NCI-H774 (cell line): ENCODE measurements around the gene PSMD13.

Source experiments
- DNase-seq: peaks from one replicate; lab custom pipeline; 2025; lab: John Stamatoyannopoulos, UW

PSMD13 gene

GRCh38 chr11:204587-205109 lies 32.1 kb upstream of the PSMD13 start:
- no peak for DNase-seq

- DNase-seq = no peak
These were observed 31.4 kb upstream of the PSMD13 start for GRCh38 chr11:205221-206001.

- DNase-seq = no peak
These were observed 30.8 kb upstream of the PSMD13 start for GRCh38 chr11:206002-206384.

GRCh38 chr11:206526-207207 lies 30.1 kb upstream of the PSMD13 start:
- DNase-seq = no peak

GRCh38 chr11:207208-207862 lies 29.4 kb upstream of the PSMD13 start, which contains the start of the genes BET1L and RIC8A:
BET1L (minus strand) TSS chr11:207399; CDS start chr11:207321, 78 bp downstream.
RIC8A (plus strand) TSS chr11:207708; CDS start chr11:208855, 1,147 bp downstream.
- DNase-seq = peak; percentile 86

- DNase-seq = peak; percentile 49
These were observed 29.0 kb upstream of the PSMD13 start for GRCh38 chr11:207863-208180.

- peak; percentile 64 for DNase-seq
These were observed 28.4 kb upstream of the PSMD13 start for GRCh38 chr11:208181-208916.

- no peak for DNase-seq
These were observed 27.9 kb upstream of the PSMD13 start for GRCh38 chr11:208917-209260.

- DNase-seq = no peak
These were observed 27.3 kb upstream of the PSMD13 start for GRCh38 chr11:209275-210121.

- DNase-seq = no peak
These were observed 26.5 kb upstream of the PSMD13 start for GRCh38 chr11:210122-210802.

GRCh38 chr11:210803-211180 lies 26.0 kb upstream of the PSMD13 start:
- no peak for DNase-seq

GRCh38 chr11:211295-211694 lies 25.5 kb upstream of the PSMD13 start:
- DNase-seq = no peak

- no peak for DNase-seq
These were observed 25.0 kb upstream of the PSMD13 start for GRCh38 chr11:211741-212140.

GRCh38 chr11:212150-213100 lies 24.4 kb upstream of the PSMD13 start:
- no peak for DNase-seq

GRCh38 chr11:213111-213510 lies 23.7 kb upstream of the PSMD13 start:
- DNase-seq = no peak

- DNase-seq = no peak
These were observed 22.7 kb upstream of the PSMD13 start for GRCh38 chr11:214083-214482.

- DNase-seq = no peak
These were observed 21.2 kb upstream of the PSMD13 start for GRCh38 chr11:215581-216037.

- DNase-seq = no peak
These were observed 20.4 kb upstream of the PSMD13 start for GRCh38 chr11:216081-216974.
